Stimulated activated CD4-positive, alpha-beta T cell treated with anti-CD3 and anti-CD28 coated beads, Interleukin-4, amount 100 ng/mL, for 1 hour (primary cell): ENCODE data around the gene PSMB10.

Experiments used
- DNase-seq: peaks from one replicate; pipeline ENCODE4 v3.0.0-alpha.2; 2020

The PSMB10 gene

GRCh38 chr16:67963662-67964321 lies 27.1 kb upstream of the PSMB10 start:
- no peak for DNase-seq

- no peak for DNase-seq
Measured at GRCh38 chr16:67963292-67963661, 26.6 kb upstream of the PSMB10 start.

GRCh38 chr16:67962135-67962534 lies 25.5 kb upstream of the PSMB10 start:
- no peak for DNase-seq

GRCh38 chr16:67961551-67961957 lies 24.9 kb upstream of the PSMB10 start:
- no peak for DNase-seq

- DNase-seq = no peak
Measured at GRCh38 chr16:67959536-67960329, 23.1 kb upstream of the PSMB10 start.

- no peak for DNase-seq
Measured at GRCh38 chr16:67957622-67958021, 21.0 kb upstream of the PSMB10 start.

GRCh38 chr16:67954421-67955196 lies 18.0 kb upstream of the PSMB10 start:
- DNase-seq = no peak

GRCh38 chr16:67953641-67954375 lies 17.2 kb upstream of the PSMB10 start:
- no peak for DNase-seq

GRCh38 chr16:67951485-67951884 lies 14.8 kb upstream of the PSMB10 start:
- DNase-seq = no peak

GRCh38 chr16:67950335-67950843 lies 13.7 kb upstream of the PSMB10 start:
- DNase-seq = no peak

GRCh38 chr16:67949645-67950044 lies 13.0 kb upstream of the PSMB10 start:
- no peak for DNase-seq

GRCh38 chr16:67948015-67948414 lies 11.4 kb upstream of the PSMB10 start:
- DNase-seq = no peak

- no peak for DNase-seq
Measured at GRCh38 chr16:67946966-67947558, 10.4 kb upstream of the PSMB10 start.

- no peak for DNase-seq
Measured at GRCh38 chr16:67946128-67946569, 9.5 kb upstream of the PSMB10 start.

GRCh38 chr16:67945392-67945933 lies 8.8 kb upstream of the PSMB10 start:
- DNase-seq = no peak

GRCh38 chr16:67944690-67945391 lies 8.2 kb upstream of the PSMB10 start:
- DNase-seq = no peak

GRCh38 chr16:67943619-67944504 lies 7.2 kb upstream of the PSMB10 start, which contains the start of gene LCAT:
Gene LCAT, minus strand, starts transcription at chr16:67944120. Its CDS starts 19 bp downstream, at chr16:67944101.
- DNase-seq = no peak

- DNase-seq = no peak
Measured at GRCh38 chr16:67943256-67943618, 6.6 kb upstream of the PSMB10 start.

- DNase-seq = no peak
Measured at GRCh38 chr16:67942510-67943255, 6.0 kb upstream of the PSMB10 start.

- peak; percentile 41 for DNase-seq
Measured at GRCh38 chr16:67942200-67942509, 5.5 kb upstream of the PSMB10 start.
